Liver (tissue), 9 donors: ENCODE measurements around the gene POLN. TPM values are rescaled to one million over a fixed set of nuclear protein-coding genes. Genes with fewer than 3 reads are reported as not detected.

ENCODE experiments used
- DNase-seq: peaks from one replicate; pipeline ENCODE4 v3.0.0-alpha.2; 2017; ENCODE audit warnings: low spot score
- H3K27ac ChIP-seq, 2 donors: one replicate each; pipeline ENCODE4 v1.7.0; 2013; ENCODE audit warnings: inconsistent platforms in 2 of 2, low read length in 2 of 2, control low read depth in 1 of 2, low read depth in 1 of 2, mild to moderate bottlenecking in 1 of 2
- H3K27me3 ChIP-seq, 4 donors: one replicate each; pipeline versions ENCODE4 v1.6.1 to v1.7.0; 2013; ENCODE audit warnings: low read length in 3 of 4, inconsistent platforms in 1 of 4, mild to moderate bottlenecking in 1 of 4, moderate library complexity in 1 of 4; ENCODE audit not compliant: control insufficient read depth in 4 of 4, insufficient read depth in 4 of 4
- H3K36me3 ChIP-seq, 4 donors: one replicate each; pipeline versions ENCODE4 v1.6.1 to v1.7.0; 2013; ENCODE audit warnings: low read length in 3 of 4, mild to moderate bottlenecking in 3 of 4, low read depth in 1 of 4, moderate library complexity in 1 of 4; ENCODE audit not compliant: control insufficient read depth in 4 of 4, insufficient read depth in 3 of 4
- H3K4me1 ChIP-seq, 4 donors: one replicate each; pipeline versions ENCODE4 v1.6.1 to v1.7.0; 2013; ENCODE audit warnings: low read length in 3 of 4, mild to moderate bottlenecking in 3 of 4, moderate library complexity in 1 of 4; ENCODE audit not compliant: control insufficient read depth in 4 of 4, insufficient read depth in 4 of 4
- H3K4me3 ChIP-seq, 3 donors: one replicate each; pipeline versions ENCODE4 v1.6.1 to v1.7.0; 2013; ENCODE audit warnings: low read length in 3 of 3, control low read depth in 1 of 3, low read depth in 1 of 3, mild to moderate bottlenecking in 1 of 3
- H3K9ac ChIP-seq, 2 donors: one replicate each; pipeline ENCODE4 v1.7.0; 2013; ENCODE audit warnings: low read length in 2 of 2, mild to moderate bottlenecking in 2 of 2, moderate library complexity in 2 of 2, control low read depth in 1 of 2, low read depth in 1 of 2
- H3K9me3 ChIP-seq, 4 donors: one replicate each; pipeline versions ENCODE4 v1.6.1 to v1.7.0; 2013; ENCODE audit warnings: low read length in 3 of 4; ENCODE audit not compliant: control insufficient read depth in 4 of 4
- ATF3 ChIP-seq: IDR thresholded peaks from 2 replicates; pipeline ENCODE4 v1.6.1; 2016; ENCODE audit warnings: antibody characterized with exemption
- EGR1 ChIP-seq, 2 donors: IDR thresholded peaks; 2 replicates each; pipeline ENCODE4 v1.6.1; 2016 to 2018; ENCODE audit warnings: antibody characterized with exemption in 2 of 2, low read depth in 2 of 2
- FOXA1 ChIP-seq: IDR thresholded peaks from 2 replicates; pipeline ENCODE4 v1.6.1; 2016; ENCODE audit warnings: antibody characterized with exemption
- FOXA2 ChIP-seq: IDR thresholded peaks from 2 replicates; pipeline ENCODE4 v1.6.1; 2016; ENCODE audit warnings: antibody characterized with exemption
- GABPA ChIP-seq, 2 donors: IDR thresholded peaks in 1 of 2; conservative IDR thresholded peaks in 1 of 2; 2 replicates each; pipeline ENCODE4 v1.6.1; 2016; ENCODE audit warnings: antibody characterized with exemption in 2 of 2, mild to moderate bottlenecking in 1 of 2, moderate library complexity in 1 of 2
- HNF4A ChIP-seq, 2 donors: conservative IDR thresholded peaks; 2 replicates each; pipeline ENCODE4 v1.6.1; 2016; ENCODE audit warnings: antibody characterized with exemption in 2 of 2, mild to moderate bottlenecking in 2 of 2
- HNF4G ChIP-seq: IDR thresholded peaks from 2 replicates; pipeline ENCODE4 v1.6.1; 2016; ENCODE audit warnings: antibody characterized with exemption
- JUND ChIP-seq, 2 donors: IDR thresholded peaks; 2 replicates each; pipeline ENCODE4 v1.6.1; 2016; ENCODE audit warnings: antibody characterized with exemption in 2 of 2
- MAX ChIP-seq: IDR thresholded peaks from 2 replicates; pipeline ENCODE4 v1.6.1; 2016; ENCODE audit warnings: antibody characterized with exemption
- NR2F2 ChIP-seq: IDR thresholded peaks from 2 replicates; pipeline ENCODE4 v1.6.1; 2016; ENCODE audit warnings: antibody characterized with exemption
- RXRA ChIP-seq, 2 donors: IDR thresholded peaks; 2 replicates each; pipeline ENCODE4 v1.6.1; 2017 to 2018; ENCODE audit warnings: antibody characterized with exemption in 2 of 2, mild to moderate bottlenecking in 1 of 2
- SP1 ChIP-seq: IDR thresholded peaks from 2 replicates; pipeline ENCODE4 v1.6.1; 2018; ENCODE audit warnings: antibody characterized with exemption, mild to moderate bottlenecking
- TAF1 ChIP-seq: conservative IDR thresholded peaks from 2 replicates; pipeline ENCODE4 v1.6.1; 2016; ENCODE audit warnings: antibody characterized with exemption, mild to moderate bottlenecking
- YY1 ChIP-seq: IDR thresholded peaks from 2 replicates; pipeline ENCODE4 v1.6.1; 2016; ENCODE audit warnings: antibody characterized with exemption, mild to moderate bottlenecking
- ZBTB33 ChIP-seq: IDR thresholded peaks from 2 replicates; pipeline ENCODE4 v1.6.1; 2016; ENCODE audit warnings: antibody characterized with exemption
- WGBS: extraction: QIAGEN DNeasy Blood & Tissue Kit; methylation state at CpG from one replicate; pipeline ENCODE4 v1.1.7; 2013; 5-methylcytosine and 5-hydroxymethylcytosine counted together
- polyA plus RNA-seq, 2 donors: library from polyadenylated mRNA; stranded (reverse) in 1 of 2; unstranded in 1 of 2; fragments of 200-250 nt in 1 of 2; fragments of >200 nt in 1 of 2; fragmentation: Nextera tagmentation in 1 of 2; extraction: Ambion mirVana in 1 of 2; gene quantifications; one replicate each; pipeline versions ENCODE4 v1.2.1 to v1.2.3, GENCODE V29; 2013 to 2015
- total RNA-seq, 2 donors: library from RNA; depleted of rRNA; stranded (reverse); fragments of >200 nt; gene quantifications; one replicate each; pipeline ENCODE4 v1.2.3, GENCODE V29; 2014
- TF ChIP-seq, protein P1 (sequence below): fragments of 150-350 bp; IDR thresholded peaks from 2 replicates; pipeline ENCODE4 v1.5.1; 2017; ENCODE audit warnings: improper control_type of control experiment, low read depth, low read length; ENCODE audit not compliant: missing input control
- TF ChIP-seq, protein P2 (sequence below): IDR thresholded peaks from 2 replicates; pipeline ENCODE4 v1.6.1; 2016; ENCODE audit warnings: antibody characterized with exemption, mild to moderate bottlenecking
- donor health status: healthy.
- donor health status: healthy.
- donor health status: healthy.
- donor health status: healthy.
- donor health status: healthy.

The POLN gene
- total and polyA plus RNA-seq, 4 donors, result 0.44 to 2.3 (median 1.4) TPM

- H3K27ac ChIP-seq, result no peak overlapping the region
Observed at GRCh38 chr4:2116687-2117400, 125.1 kb downstream of the POLN start.

More at GRCh38 chr4:2116687-2117400, 125.1 kb downstream of the POLN start:
- no peaks in the 10 kb centered on the region for H3K9me3 ChIP-seq
- 94% methylated on average over 6 of the region's 6 CpGs for WGBS
- H3K4me3 ChIP-seq, result no peak overlapping the region
- H3K9ac ChIP-seq, result no peak overlapping the region
- no peaks in the 10 kb centered on the region for H3K36me3 ChIP-seq
- TF ChIP-seq ATF3, result no peak
- TF ChIP-seq YY1, result no peak
- no peak for TF ChIP-seq RXRA (IDR thresholded peaks at IDR 0.05)
- TF ChIP-seq, protein P1, sequence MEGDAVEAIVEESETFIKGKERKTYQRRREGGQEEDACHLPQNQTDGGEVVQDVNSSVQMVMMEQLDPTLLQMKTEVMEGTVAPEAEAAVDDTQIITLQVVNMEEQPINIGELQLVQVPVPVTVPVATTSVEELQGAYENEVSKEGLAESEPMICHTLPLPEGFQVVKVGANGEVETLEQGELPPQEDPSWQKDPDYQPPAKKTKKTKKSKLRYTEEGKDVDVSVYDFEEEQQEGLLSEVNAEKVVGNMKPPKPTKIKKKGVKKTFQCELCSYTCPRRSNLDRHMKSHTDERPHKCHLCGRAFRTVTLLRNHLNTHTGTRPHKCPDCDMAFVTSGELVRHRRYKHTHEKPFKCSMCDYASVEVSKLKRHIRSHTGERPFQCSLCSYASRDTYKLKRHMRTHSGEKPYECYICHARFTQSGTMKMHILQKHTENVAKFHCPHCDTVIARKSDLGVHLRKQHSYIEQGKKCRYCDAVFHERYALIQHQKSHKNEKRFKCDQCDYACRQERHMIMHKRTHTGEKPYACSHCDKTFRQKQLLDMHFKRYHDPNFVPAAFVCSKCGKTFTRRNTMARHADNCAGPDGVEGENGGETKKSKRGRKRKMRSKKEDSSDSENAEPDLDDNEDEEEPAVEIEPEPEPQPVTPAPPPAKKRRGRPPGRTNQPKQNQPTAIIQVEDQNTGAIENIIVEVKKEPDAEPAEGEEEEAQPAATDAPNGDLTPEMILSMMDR, result no peak
- TF ChIP-seq TAF1, result no peak
- no peak for TF ChIP-seq HNF4A (conservative IDR thresholded peaks at IDR 0.05)
- TF ChIP-seq, protein P2, sequence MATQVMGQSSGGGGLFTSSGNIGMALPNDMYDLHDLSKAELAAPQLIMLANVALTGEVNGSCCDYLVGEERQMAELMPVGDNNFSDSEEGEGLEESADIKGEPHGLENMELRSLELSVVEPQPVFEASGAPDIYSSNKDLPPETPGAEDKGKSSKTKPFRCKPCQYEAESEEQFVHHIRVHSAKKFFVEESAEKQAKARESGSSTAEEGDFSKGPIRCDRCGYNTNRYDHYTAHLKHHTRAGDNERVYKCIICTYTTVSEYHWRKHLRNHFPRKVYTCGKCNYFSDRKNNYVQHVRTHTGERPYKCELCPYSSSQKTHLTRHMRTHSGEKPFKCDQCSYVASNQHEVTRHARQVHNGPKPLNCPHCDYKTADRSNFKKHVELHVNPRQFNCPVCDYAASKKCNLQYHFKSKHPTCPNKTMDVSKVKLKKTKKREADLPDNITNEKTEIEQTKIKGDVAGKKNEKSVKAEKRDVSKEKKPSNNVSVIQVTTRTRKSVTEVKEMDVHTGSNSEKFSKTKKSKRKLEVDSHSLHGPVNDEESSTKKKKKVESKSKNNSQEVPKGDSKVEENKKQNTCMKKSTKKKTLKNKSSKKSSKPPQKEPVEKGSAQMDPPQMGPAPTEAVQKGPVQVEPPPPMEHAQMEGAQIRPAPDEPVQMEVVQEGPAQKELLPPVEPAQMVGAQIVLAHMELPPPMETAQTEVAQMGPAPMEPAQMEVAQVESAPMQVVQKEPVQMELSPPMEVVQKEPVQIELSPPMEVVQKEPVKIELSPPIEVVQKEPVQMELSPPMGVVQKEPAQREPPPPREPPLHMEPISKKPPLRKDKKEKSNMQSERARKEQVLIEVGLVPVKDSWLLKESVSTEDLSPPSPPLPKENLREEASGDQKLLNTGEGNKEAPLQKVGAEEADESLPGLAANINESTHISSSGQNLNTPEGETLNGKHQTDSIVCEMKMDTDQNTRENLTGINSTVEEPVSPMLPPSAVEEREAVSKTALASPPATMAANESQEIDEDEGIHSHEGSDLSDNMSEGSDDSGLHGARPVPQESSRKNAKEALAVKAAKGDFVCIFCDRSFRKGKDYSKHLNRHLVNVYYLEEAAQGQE, result no peak
- TF ChIP-seq SP1, result no peak
- TF ChIP-seq EGR1 (IDR thresholded peaks at IDR 0.05; ENCODE audit: low read depth in 2 of 2), result no peak
- TF ChIP-seq JUND (IDR thresholded peaks at IDR 0.05), result no peak
- no peak for TF ChIP-seq HNF4G
- no peak for TF ChIP-seq FOXA2
- TF ChIP-seq GABPA (IDR thresholded peaks at IDR 0.05 in 1 of 2, conservative IDR thresholded peaks at IDR 0.05 in 1 of 2), result no peak
- no peak for TF ChIP-seq NR2F2
- no peak for TF ChIP-seq MAX
- no peak for TF ChIP-seq ZBTB33
- TF ChIP-seq FOXA1, result no peak
- no peaks in the 10 kb centered on the region for H3K4me1 ChIP-seq
- no peaks in the 10 kb centered on the region for H3K27me3 ChIP-seq
- no peak for DNase-seq
